ENCODE results near the gene OR52E8. TPM values are rescaled to one million over a fixed set of nuclear protein-coding genes. Genes with fewer than 3 reads are reported as not detected.
A peak's percentile ranks its signal among the peaks of the same experiment; 100 is the strongest.

Gene OR52E8
- total and polyA plus RNA-seq, 4 donors, result not detected

DNA sequence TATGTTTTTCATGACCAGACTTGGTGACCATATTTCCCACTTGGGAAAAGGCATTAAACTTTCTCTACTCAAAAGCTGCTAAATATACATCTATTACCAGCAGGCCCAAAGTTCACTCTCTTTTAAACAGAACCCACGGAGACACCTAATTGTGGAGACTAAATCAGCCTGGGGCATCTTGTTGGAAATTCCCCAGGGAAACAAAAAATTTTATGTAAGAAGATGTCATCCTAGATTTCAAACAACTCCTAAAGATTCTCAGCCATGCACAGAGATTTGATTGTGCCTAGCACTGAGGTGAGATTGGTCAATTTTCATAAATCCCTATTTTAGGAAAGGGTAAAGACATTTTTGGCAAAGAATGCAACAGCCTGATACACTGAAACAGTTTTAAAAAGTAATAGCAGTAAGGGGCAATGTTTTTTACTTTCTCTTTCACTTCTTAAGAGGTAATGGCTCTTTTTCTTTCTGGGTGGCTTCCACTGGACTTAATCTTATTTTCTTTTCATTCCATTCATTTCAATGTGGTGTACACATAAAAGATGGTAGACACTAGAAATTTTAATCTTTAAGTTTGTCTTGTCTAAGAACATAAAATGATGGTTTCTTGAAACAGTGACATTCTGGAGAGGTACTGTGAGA, 39.1 kb downstream of the OR52E8 start:
- DNase-seq (ENCODE audit: low spot score), result no peak
- Histone ChIP-seq H3K9ac (ENCODE audit: low read depth in 1 of 2, low read length in 2 of 2) (peak overlapping the region in 1 of 2 donors; percentile 13), H3K4me1 (ENCODE audit: control insufficient read depth in 4 of 4, insufficient read depth in 4 of 4, low read length in 3 of 4) (peaks cover 0 to 4% (median 3%) of the 10 kb centered on the region in 4 donors), H3K27ac (ENCODE audit: low read depth in 1 of 2, low read length in 2 of 2) (no peak overlapping the region), H3K27me3 (ENCODE audit: control insufficient read depth in 4 of 4, insufficient read depth in 4 of 4, low read length in 3 of 4) (peaks cover 0 to 6% (median 0%) of the 10 kb centered on the region in 4 donors), H3K4me3 (ENCODE audit: low read depth in 1 of 3, low read length in 3 of 3) (no peak overlapping the region), H3K36me3 (ENCODE audit: control insufficient read depth in 4 of 4, insufficient read depth in 3 of 4, low read depth in 1 of 4, low read length in 3 of 4) (no peaks in the 10 kb centered on the region), H3K9me3 (ENCODE audit: control insufficient read depth in 4 of 4, low read length in 3 of 4) (no peaks in the 10 kb centered on the region)
- 19% methylated on average over 1 of the region's 1 CpG for WGBS
- TF ChIP-seq MAX (IDR thresholded peaks at IDR 0.05), result no peak
- no peak for TF ChIP-seq ATF3 (IDR thresholded peaks at IDR 0.05)
- TF ChIP-seq YY1 (IDR thresholded peaks at IDR 0.05), result no peak

GRCh38 chr11:5815534-5815933, 42.0 kb downstream of the OR52E8 start:
- H3K4me1 ChIP-seq (ENCODE audit: control insufficient read depth in 4 of 4, insufficient read depth in 4 of 4, low read length in 3 of 4), result peaks cover 0 to 4% (median 3%) of the 10 kb centered on the region in 4 donors
- H3K4me3 ChIP-seq (ENCODE audit: low read depth in 1 of 3, low read length in 3 of 3), result no peak overlapping the region
- no peaks in the 10 kb centered on the region for H3K9me3 ChIP-seq (ENCODE audit: control insufficient read depth in 4 of 4, low read length in 3 of 4)
- peaks cover 0 to 1% (median under 1%) of the 10 kb centered on the region in 4 donors for H3K27me3 ChIP-seq (ENCODE audit: control insufficient read depth in 4 of 4, insufficient read depth in 4 of 4, low read length in 3 of 4)
- no peak overlapping the region for H3K27ac ChIP-seq (ENCODE audit: low read depth in 1 of 2, low read length in 2 of 2)
- H3K9ac ChIP-seq (ENCODE audit: low read depth in 1 of 2, low read length in 2 of 2), result no peak overlapping the region
- TF ChIP-seq, protein P1, sequence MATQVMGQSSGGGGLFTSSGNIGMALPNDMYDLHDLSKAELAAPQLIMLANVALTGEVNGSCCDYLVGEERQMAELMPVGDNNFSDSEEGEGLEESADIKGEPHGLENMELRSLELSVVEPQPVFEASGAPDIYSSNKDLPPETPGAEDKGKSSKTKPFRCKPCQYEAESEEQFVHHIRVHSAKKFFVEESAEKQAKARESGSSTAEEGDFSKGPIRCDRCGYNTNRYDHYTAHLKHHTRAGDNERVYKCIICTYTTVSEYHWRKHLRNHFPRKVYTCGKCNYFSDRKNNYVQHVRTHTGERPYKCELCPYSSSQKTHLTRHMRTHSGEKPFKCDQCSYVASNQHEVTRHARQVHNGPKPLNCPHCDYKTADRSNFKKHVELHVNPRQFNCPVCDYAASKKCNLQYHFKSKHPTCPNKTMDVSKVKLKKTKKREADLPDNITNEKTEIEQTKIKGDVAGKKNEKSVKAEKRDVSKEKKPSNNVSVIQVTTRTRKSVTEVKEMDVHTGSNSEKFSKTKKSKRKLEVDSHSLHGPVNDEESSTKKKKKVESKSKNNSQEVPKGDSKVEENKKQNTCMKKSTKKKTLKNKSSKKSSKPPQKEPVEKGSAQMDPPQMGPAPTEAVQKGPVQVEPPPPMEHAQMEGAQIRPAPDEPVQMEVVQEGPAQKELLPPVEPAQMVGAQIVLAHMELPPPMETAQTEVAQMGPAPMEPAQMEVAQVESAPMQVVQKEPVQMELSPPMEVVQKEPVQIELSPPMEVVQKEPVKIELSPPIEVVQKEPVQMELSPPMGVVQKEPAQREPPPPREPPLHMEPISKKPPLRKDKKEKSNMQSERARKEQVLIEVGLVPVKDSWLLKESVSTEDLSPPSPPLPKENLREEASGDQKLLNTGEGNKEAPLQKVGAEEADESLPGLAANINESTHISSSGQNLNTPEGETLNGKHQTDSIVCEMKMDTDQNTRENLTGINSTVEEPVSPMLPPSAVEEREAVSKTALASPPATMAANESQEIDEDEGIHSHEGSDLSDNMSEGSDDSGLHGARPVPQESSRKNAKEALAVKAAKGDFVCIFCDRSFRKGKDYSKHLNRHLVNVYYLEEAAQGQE (IDR thresholded peaks at IDR 0.05), result no peak
- no peak for TF ChIP-seq TAF1 (conservative IDR thresholded peaks at IDR 0.05)
- no peak for TF ChIP-seq ATF3 (IDR thresholded peaks at IDR 0.05)
- TF ChIP-seq RXRA (IDR thresholded peaks at IDR 0.05), result no peak
- TF ChIP-seq MAX (IDR thresholded peaks at IDR 0.05), result no peak
- TF ChIP-seq YY1 (IDR thresholded peaks at IDR 0.05), result no peak
- TF ChIP-seq FOXA1 (IDR thresholded peaks at IDR 0.05), result no peak
- no peak for TF ChIP-seq HNF4A (conservative IDR thresholded peaks at IDR 0.05)
- no peak for TF ChIP-seq EGR1 (IDR thresholded peaks at IDR 0.05; ENCODE audit: low read depth in 2 of 2)
- no peak for TF ChIP-seq GABPA (IDR thresholded peaks at IDR 0.05 in 1 of 2, conservative IDR thresholded peaks at IDR 0.05 in 1 of 2)
- TF ChIP-seq, protein P2, sequence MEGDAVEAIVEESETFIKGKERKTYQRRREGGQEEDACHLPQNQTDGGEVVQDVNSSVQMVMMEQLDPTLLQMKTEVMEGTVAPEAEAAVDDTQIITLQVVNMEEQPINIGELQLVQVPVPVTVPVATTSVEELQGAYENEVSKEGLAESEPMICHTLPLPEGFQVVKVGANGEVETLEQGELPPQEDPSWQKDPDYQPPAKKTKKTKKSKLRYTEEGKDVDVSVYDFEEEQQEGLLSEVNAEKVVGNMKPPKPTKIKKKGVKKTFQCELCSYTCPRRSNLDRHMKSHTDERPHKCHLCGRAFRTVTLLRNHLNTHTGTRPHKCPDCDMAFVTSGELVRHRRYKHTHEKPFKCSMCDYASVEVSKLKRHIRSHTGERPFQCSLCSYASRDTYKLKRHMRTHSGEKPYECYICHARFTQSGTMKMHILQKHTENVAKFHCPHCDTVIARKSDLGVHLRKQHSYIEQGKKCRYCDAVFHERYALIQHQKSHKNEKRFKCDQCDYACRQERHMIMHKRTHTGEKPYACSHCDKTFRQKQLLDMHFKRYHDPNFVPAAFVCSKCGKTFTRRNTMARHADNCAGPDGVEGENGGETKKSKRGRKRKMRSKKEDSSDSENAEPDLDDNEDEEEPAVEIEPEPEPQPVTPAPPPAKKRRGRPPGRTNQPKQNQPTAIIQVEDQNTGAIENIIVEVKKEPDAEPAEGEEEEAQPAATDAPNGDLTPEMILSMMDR (IDR thresholded peaks at IDR 0.05; ENCODE audit: low read depth, low read length, missing input control), result no peak
- WGBS, result 60% methylated on average over 4 of the region's 4 CpGs
- no peaks in the 10 kb centered on the region for H3K36me3 ChIP-seq (ENCODE audit: control insufficient read depth in 4 of 4, insufficient read depth in 3 of 4, low read depth in 1 of 4, low read length in 3 of 4)
- no peak for DNase-seq (ENCODE audit: low spot score)
